ENCODE results near the gene SEC14L2. TPM values are rescaled to one million over a fixed set of nuclear protein-coding genes. Genes with fewer than 3 reads are reported as not detected.

Gene SEC14L2
- total and polyA plus RNA-seq, 2 donors (not counting 3 experiments of a cell fraction or from before 2014, with no cell fraction given), result 22.5 to 28.8 TPM

DNA sequence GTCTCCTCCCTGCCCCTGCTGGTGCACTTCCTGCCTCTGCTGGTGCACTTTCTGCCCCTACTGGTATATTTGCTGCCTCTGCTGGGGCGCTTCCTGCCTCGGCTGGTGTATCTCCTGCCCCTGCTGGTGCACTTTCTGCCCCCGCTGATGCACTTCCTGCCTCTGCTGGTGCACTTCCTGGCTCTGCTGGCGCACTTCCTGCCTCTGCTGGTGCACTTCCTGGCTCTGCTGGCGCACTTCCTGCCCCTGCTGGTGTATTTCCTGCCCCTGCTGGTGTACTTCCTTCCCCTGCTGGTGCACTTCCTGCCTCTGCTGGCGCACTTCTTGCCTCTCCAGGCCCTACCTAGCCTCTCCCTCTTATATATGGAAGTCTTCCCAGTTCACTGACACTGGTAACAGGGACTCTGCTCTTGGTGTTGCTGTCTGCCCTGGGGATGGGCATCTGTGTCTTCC is 38.9 kb downstream of the SEC14L2 start:
- H3K4me3 ChIP-seq (replicated peaks in 1 of 3; ENCODE audit: insufficient read depth in 1 of 3, low read depth in 1 of 3, low read length in 3 of 3), result no peak overlapping the region
- H2AFZ ChIP-seq (ENCODE audit: low read depth, low read length), result peak overlapping the region; percentile 77
- no peak overlapping the region for H3K4me2 ChIP-seq (ENCODE audit: insufficient read depth, low read length)
- H3K79me2 ChIP-seq (ENCODE audit: control insufficient read depth, insufficient read depth, low read length), result no peaks in the 10 kb centered on the region
- dilution Hi-C loops (cut with MboI; ENCODE audit: extremely low pct_ligation_motif_present, low sequenced_read_pairs), result no loop called here
- ChIA-PET POLR2A (no interaction called here), CTCF (interaction anchor here (3.9 kb wide), 1 partner anchor 10 kb away, joined by 24 read pairs; the partner anchor contains the start of gene MTFP1)
- H3K27me3 ChIP-seq (ENCODE audit: control insufficient read depth in 2 of 2, insufficient read depth in 2 of 2, low read length in 2 of 2), result no peaks in the 10 kb centered on the region
- FAIRE-seq (peak; percentile 90), DNase-seq (ENCODE audit: low read depth, low spot score) (peak; percentile 31)
- no peak overlapping the region for H3K9ac ChIP-seq (replicated peaks; ENCODE audit: extremely low read depth, insufficient read depth, low read length)
- no TSS peak for BruUV-seq (replicated peaks)
- no peak for TF ChIP-seq FOS (IDR thresholded peaks at IDR 0.05; ENCODE audit: borderline replicate concordance, insufficient read depth, low read length)
- TF ChIP-seq, protein P1, sequence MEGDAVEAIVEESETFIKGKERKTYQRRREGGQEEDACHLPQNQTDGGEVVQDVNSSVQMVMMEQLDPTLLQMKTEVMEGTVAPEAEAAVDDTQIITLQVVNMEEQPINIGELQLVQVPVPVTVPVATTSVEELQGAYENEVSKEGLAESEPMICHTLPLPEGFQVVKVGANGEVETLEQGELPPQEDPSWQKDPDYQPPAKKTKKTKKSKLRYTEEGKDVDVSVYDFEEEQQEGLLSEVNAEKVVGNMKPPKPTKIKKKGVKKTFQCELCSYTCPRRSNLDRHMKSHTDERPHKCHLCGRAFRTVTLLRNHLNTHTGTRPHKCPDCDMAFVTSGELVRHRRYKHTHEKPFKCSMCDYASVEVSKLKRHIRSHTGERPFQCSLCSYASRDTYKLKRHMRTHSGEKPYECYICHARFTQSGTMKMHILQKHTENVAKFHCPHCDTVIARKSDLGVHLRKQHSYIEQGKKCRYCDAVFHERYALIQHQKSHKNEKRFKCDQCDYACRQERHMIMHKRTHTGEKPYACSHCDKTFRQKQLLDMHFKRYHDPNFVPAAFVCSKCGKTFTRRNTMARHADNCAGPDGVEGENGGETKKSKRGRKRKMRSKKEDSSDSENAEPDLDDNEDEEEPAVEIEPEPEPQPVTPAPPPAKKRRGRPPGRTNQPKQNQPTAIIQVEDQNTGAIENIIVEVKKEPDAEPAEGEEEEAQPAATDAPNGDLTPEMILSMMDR (IDR thresholded peaks at IDR 0.05; ENCODE audit: extremely low read depth in 1 of 2, insufficient read depth in 1 of 2, low read depth in 1 of 2, low read length in 2 of 2), result peak in 1 of 2 donors; percentile 11
- peak; percentile 15 for TF ChIP-seq GATA2 (IDR thresholded peaks at IDR 0.05; ENCODE audit: insufficient read depth, insufficient read length, low read depth, low read length)
- TF ChIP-seq, protein P2, sequence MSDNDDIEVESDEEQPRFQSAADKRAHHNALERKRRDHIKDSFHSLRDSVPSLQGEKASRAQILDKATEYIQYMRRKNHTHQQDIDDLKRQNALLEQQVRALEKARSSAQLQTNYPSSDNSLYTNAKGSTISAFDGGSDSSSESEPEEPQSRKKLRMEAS (IDR thresholded peaks at IDR 0.05; ENCODE audit: insufficient read depth, insufficient read length), result no peak
- TF ChIP-seq POLR2A (IDR thresholded peaks at IDR 0.05; ENCODE audit: low read depth, low read length), result no peak
- no peak for TF ChIP-seq EZH2 (IDR thresholded peaks at IDR 0.05; ENCODE audit: borderline replicate concordance, low read depth, low read length, severe bottlenecking)
- no peak for TF ChIP-seq JUN (IDR thresholded peaks at IDR 0.05; ENCODE audit: borderline replicate concordance, insufficient read depth, insufficient read length, low read depth)
- peak; percentile 77 for TF ChIP-seq POLR2AphosphoS5 (IDR thresholded peaks at IDR 0.05; ENCODE audit: insufficient read depth, low read depth, low read length)
- TF ChIP-seq MYC (IDR thresholded peaks at IDR 0.05; ENCODE audit: low read depth, low read length), result no peak
- peak overlapping the region; percentile 63 for H3K27ac ChIP-seq (ENCODE audit: insufficient read depth, low read depth, low read length)
- H3K36me3 ChIP-seq (ENCODE audit: control insufficient read depth in 2 of 2, extremely low read depth in 1 of 2, insufficient read depth in 2 of 2, low read length in 2 of 2), result no peaks in the 10 kb centered on the region
- H4K20me1 ChIP-seq (replicated peaks; ENCODE audit: control insufficient read depth, extremely low read depth, insufficient read depth, low read length), result no peaks in the 10 kb centered on the region
- H3K9me1 ChIP-seq (replicated peaks; ENCODE audit: control insufficient read depth, extremely low read depth, insufficient read depth, low read length), result no peaks in the 10 kb centered on the region
- no peaks in the 10 kb centered on the region for H3K9me3 ChIP-seq (replicated peaks; ENCODE audit: control insufficient read depth, insufficient read depth, low read length)
- peaks cover 10% of the 10 kb centered on the region for H3K4me1 ChIP-seq (ENCODE audit: control insufficient read depth, extremely low read depth, insufficient read depth, low read length)
- intact Hi-C loops (cut with micrococcal nuclease), result no loop called here

Data from endothelial cell of umbilical vein (primary cell).